GM19463 (cell line): ENCODE data around the gene TM7SF3.
"Not testable (repeated sequence)": the region's sequence is repeated elsewhere in the genome, so short reads cannot be mapped to it uniquely, and the experiment has no call there.

ENCODE experiments used
- ATAC-seq: cut with Tn5 transposase; IDR thresholded peaks from one replicate; pipeline ENCODE4 v1.9.1; 2021; ENCODE audit warnings: mild to moderate bottlenecking, moderate library complexity; ENCODE audit not compliant: unreplicated experiment

TM7SF3 gene

GRCh38 chr12:27014085-27014858, at the start of gene TM7SF3:
Gene TM7SF3, minus strand, starts transcription at chr12:27014384. Its CDS starts 216 bp downstream, at chr12:27014168.
- ATAC-seq: peak; percentile 82

- ATAC-seq: no peak
Observed at GRCh38 chr12:27063250-27063851, 49.2 kb upstream of the TM7SF3 start.

GRCh38 chr12:27061317-27061716, 47.1 kb upstream of the TM7SF3 start:
- ATAC-seq: no peak

GRCh38 chr12:27060740-27061139, 46.6 kb upstream of the TM7SF3 start:
- ATAC-seq: no peak

GRCh38 chr12:27057543-27057942, 43.4 kb upstream of the TM7SF3 start:
- ATAC-seq: no peak

GRCh38 chr12:27055966-27056365, 41.8 kb upstream of the TM7SF3 start:
- no peak for ATAC-seq

- no peak for ATAC-seq
Observed at GRCh38 chr12:27052742-27053141, 38.6 kb upstream of the TM7SF3 start.

- no peak for ATAC-seq
Observed at GRCh38 chr12:27052176-27052575, 38.0 kb upstream of the TM7SF3 start.

- no peak for ATAC-seq
Observed at GRCh38 chr12:27048822-27049752, 34.9 kb upstream of the TM7SF3 start.

- not testable (repeated sequence) for ATAC-seq
Observed at GRCh38 chr12:27042018-27042417, 27.8 kb upstream of the TM7SF3 start.

GRCh38 chr12:27040637-27041036, 26.5 kb upstream of the TM7SF3 start:
- ATAC-seq: not testable (repeated sequence)

- no peak for ATAC-seq
Observed at GRCh38 chr12:27034607-27035293, 20.6 kb upstream of the TM7SF3 start.

GRCh38 chr12:27032679-27033078, 18.5 kb upstream of the TM7SF3 start:
- ATAC-seq: no peak

GRCh38 chr12:27031531-27031930, 17.3 kb upstream of the TM7SF3 start:
- ATAC-seq: no peak

- ATAC-seq: no peak
Observed at GRCh38 chr12:27026257-27026656, 12.1 kb upstream of the TM7SF3 start.

GRCh38 chr12:27025116-27025515, 10.9 kb upstream of the TM7SF3 start:
- no peak for ATAC-seq

GRCh38 chr12:27024291-27024690, 10.1 kb upstream of the TM7SF3 start:
- ATAC-seq: no peak

GRCh38 chr12:27020761-27021160, 6.6 kb upstream of the TM7SF3 start:
- ATAC-seq: no peak

- no peak for ATAC-seq
Observed at GRCh38 chr12:27018037-27018436, 3.9 kb upstream of the TM7SF3 start.

- not testable (repeated sequence) for ATAC-seq
Observed at GRCh38 chr12:27017163-27017823, 3.1 kb upstream of the TM7SF3 start.
